Measurements from ENCODE around the gene SH3BP5. TPM values are rescaled to one million over a fixed set of nuclear protein-coding genes. Genes with fewer than 3 reads are reported as not detected.

The SH3BP5 gene
- polyA plus RNA-seq, 1 of the 3 experiments (the other 2 are of a cell fraction): 29.5 TPM

- Histone ChIP-seq H3F3A (replicated peaks; ENCODE audit: insufficient read depth) (peaks cover 2% of the 10 kb centered on the region), H3K9me3 (no peaks in the 10 kb centered on the region), H3K79me2 (ENCODE audit: insufficient read depth) (peaks cover 18% of the 10 kb centered on the region; the same call in 1 of the 2 replicates), H4K20me1 (ENCODE audit: insufficient read depth) (no peaks in the 10 kb centered on the region; the same call in 1 of the 2 replicates), H3K9ac (no peak overlapping the region), H3K4me2 (no peak overlapping the region), H2AFZ (ENCODE audit: low read depth) (no peak overlapping the region), H3K27me3 (ENCODE audit: insufficient read depth) (no peaks in the 10 kb centered on the region), H3K27ac (ENCODE audit: low read depth in 2 of 2, low read length in 1 of 2) (no peak overlapping the region), H3K9me2 (no peaks in the 10 kb centered on the region), H3K4me1 (ENCODE audit: control insufficient read depth in 1 of 2, insufficient read depth in 2 of 2, low read depth in 1 of 2, low read length in 1 of 2) (peaks cover 17 to 24% of the 10 kb centered on the region in 2 experiments; a peak in 3 of 4 replicates), H3K4me3 (ENCODE audit: low read depth in 2 of 2, low read length in 1 of 2) (no peak overlapping the region), H3K36me3 (replicated peaks in 1 of 2; ENCODE audit: control insufficient read depth in 1 of 2, insufficient read depth in 2 of 2, low read length in 1 of 2) (peaks cover 0 to 4% of the 10 kb centered on the region in 2 experiments)
- ChIA-PET CTCF (interaction anchor here (0.6 to 8.3 kb wide), 7 partner anchors 11 to 1589 kb away, joined by 3 to 59 read pairs (median 4); no protein-coding TSS in a partner anchor), POLR2A (no interaction called here)
- TF ChIP-seq SMC3 (IDR thresholded peaks at IDR 0.05; ENCODE audit: low read depth, low read length) (no peak), CHD2 (IDR thresholded peaks at IDR 0.05; ENCODE audit: low read length, partially characterized antibody) (no peak), MEF2A (IDR thresholded peaks at IDR 0.05; ENCODE audit: borderline replicate concordance, low read depth) (no peak), RFX5 (IDR thresholded peaks at IDR 0.05; ENCODE audit: low read length) (no peak), FOXJ3 (CRISPR knock-in tag; IDR thresholded peaks at IDR 0.05) (no peak), FOSL2 (IDR thresholded peaks at IDR 0.05; ENCODE audit: borderline replicate concordance, low read depth) (no peak), ZBTB33 (IDR thresholded peaks at IDR 0.05; ENCODE audit: borderline replicate concordance, low read depth) (no peak), RAD21 (IDR thresholded peaks at IDR 0.05; ENCODE audit: low read length) (no peak), FOXM1 (IDR thresholded peaks at IDR 0.05; ENCODE audit: low read depth) (no peak), JUND (IDR thresholded peaks at IDR 0.05) (no peak), MXI1 (IDR thresholded peaks at IDR 0.05; ENCODE audit: low read depth, low read length) (no peak), POLR2AphosphoS5 (IDR thresholded peaks at IDR 0.05; ENCODE audit: low read depth, low read length) (no peak), EP300 (IDR thresholded peaks at IDR 0.05; ENCODE audit: borderline replicate concordance in 1 of 2, low read depth in 1 of 2, low read length in 1 of 2) (no peak), TCF12 (IDR thresholded peaks at IDR 0.05) (no peak)
- TF ChIP-seq, protein P1, sequence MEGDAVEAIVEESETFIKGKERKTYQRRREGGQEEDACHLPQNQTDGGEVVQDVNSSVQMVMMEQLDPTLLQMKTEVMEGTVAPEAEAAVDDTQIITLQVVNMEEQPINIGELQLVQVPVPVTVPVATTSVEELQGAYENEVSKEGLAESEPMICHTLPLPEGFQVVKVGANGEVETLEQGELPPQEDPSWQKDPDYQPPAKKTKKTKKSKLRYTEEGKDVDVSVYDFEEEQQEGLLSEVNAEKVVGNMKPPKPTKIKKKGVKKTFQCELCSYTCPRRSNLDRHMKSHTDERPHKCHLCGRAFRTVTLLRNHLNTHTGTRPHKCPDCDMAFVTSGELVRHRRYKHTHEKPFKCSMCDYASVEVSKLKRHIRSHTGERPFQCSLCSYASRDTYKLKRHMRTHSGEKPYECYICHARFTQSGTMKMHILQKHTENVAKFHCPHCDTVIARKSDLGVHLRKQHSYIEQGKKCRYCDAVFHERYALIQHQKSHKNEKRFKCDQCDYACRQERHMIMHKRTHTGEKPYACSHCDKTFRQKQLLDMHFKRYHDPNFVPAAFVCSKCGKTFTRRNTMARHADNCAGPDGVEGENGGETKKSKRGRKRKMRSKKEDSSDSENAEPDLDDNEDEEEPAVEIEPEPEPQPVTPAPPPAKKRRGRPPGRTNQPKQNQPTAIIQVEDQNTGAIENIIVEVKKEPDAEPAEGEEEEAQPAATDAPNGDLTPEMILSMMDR (IDR thresholded peaks at IDR 0.05): no peak
- TF ChIP-seq, protein P2, sequence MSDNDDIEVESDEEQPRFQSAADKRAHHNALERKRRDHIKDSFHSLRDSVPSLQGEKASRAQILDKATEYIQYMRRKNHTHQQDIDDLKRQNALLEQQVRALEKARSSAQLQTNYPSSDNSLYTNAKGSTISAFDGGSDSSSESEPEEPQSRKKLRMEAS (IDR thresholded peaks at IDR 0.05; ENCODE audit: low read depth): no peak
- TF ChIP-seq, protein P3, sequence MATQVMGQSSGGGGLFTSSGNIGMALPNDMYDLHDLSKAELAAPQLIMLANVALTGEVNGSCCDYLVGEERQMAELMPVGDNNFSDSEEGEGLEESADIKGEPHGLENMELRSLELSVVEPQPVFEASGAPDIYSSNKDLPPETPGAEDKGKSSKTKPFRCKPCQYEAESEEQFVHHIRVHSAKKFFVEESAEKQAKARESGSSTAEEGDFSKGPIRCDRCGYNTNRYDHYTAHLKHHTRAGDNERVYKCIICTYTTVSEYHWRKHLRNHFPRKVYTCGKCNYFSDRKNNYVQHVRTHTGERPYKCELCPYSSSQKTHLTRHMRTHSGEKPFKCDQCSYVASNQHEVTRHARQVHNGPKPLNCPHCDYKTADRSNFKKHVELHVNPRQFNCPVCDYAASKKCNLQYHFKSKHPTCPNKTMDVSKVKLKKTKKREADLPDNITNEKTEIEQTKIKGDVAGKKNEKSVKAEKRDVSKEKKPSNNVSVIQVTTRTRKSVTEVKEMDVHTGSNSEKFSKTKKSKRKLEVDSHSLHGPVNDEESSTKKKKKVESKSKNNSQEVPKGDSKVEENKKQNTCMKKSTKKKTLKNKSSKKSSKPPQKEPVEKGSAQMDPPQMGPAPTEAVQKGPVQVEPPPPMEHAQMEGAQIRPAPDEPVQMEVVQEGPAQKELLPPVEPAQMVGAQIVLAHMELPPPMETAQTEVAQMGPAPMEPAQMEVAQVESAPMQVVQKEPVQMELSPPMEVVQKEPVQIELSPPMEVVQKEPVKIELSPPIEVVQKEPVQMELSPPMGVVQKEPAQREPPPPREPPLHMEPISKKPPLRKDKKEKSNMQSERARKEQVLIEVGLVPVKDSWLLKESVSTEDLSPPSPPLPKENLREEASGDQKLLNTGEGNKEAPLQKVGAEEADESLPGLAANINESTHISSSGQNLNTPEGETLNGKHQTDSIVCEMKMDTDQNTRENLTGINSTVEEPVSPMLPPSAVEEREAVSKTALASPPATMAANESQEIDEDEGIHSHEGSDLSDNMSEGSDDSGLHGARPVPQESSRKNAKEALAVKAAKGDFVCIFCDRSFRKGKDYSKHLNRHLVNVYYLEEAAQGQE (IDR thresholded peaks at IDR 0.05; ENCODE audit: low read depth, low read length): no peak
- DNase-seq: no peak
- 95% methylated on average over 10 of the region's 10 CpGs for WGBS (ENCODE audit: low lambda C conversion rate)
These were observed 2.3 kb downstream of the SH3BP5 start for GRCh38 chr3:15330031-15330596.
